Testis (tissue), 2 donors: ENCODE measurements around the gene SC5D.

Source experiments
- CTCF ChIP-seq, 3 experiments: fragments of 450-650 bp in 2 of 3; fragments of 200-600 bp in 1 of 3; sonication (generic) in 1 of 3; IDR thresholded peaks; one replicate each; pipeline ENCODE4 v1.5.1; 2016 to 2019; ENCODE audit warnings: antibody characterized with exemption in 3 of 3, mild to moderate bottlenecking in 2 of 3, moderate library complexity in 1 of 3
- POLR2A ChIP-seq: fragments of 450-650 bp; IDR thresholded peaks from one replicate; pipeline ENCODE4 v1.6.1; 2017; ENCODE audit warnings: antibody characterized with exemption, mild to moderate bottlenecking, moderate library complexity

GRCh38 chr11:121297872-121298271 lies 5.3 kb downstream of the SC5D start:
- TF ChIP-seq CTCF (IDR thresholded peaks at IDR 0.05) (no peak), POLR2A (no peak)
